Smooth muscle cell (in vitro differentiated cells): ENCODE data around the gene NRP1. TPM values are rescaled to one million over a fixed set of nuclear protein-coding genes. Genes with fewer than 3 reads are reported as not detected.
A peak's percentile ranks its signal among the peaks of the same experiment; 100 is the strongest.

Experiments
- DNase-seq: peaks from one replicate; lab custom pipeline; 2025; ENCODE audit not compliant: unreplicated experiment; lab: John Stamatoyannopoulos, UW
- H2AFZ ChIP-seq: fragments of 200-600 bp; sonication (generic); 2 replicates; pipeline ENCODE4 v1.6.0; 2016; ENCODE audit warnings: antibody characterized with exemption, low read depth, mild to moderate bottlenecking
- H3F3A ChIP-seq: fragments of 200-600 bp; sonication (generic); 2 replicates; pipeline ENCODE4 v1.6.0; 2017; ENCODE audit warnings: antibody characterized with exemption, low read depth
- H3K27ac ChIP-seq: fragments of 200-600 bp; sonication (generic); 2 replicates; pipeline ENCODE4 v1.5.1; 2016; ENCODE audit warnings: low read depth, mild to moderate bottlenecking
- H3K27me3 ChIP-seq: fragments of 200-600 bp; sonication (generic); 2 replicates; pipeline ENCODE4 v1.6.1; 2016; ENCODE audit warnings: low read depth, mild to moderate bottlenecking
- H3K36me3 ChIP-seq: fragments of 200-600 bp; sonication (generic); 2 replicates; pipeline ENCODE4 v1.5.1; 2016; ENCODE audit warnings: low read depth
- H3K4me1 ChIP-seq: fragments of 200-600 bp; sonication (generic); 2 replicates; pipeline ENCODE4 v1.5.1; 2016; ENCODE audit warnings: low read depth
- H3K4me2 ChIP-seq: fragments of 200-600 bp; sonication (generic); 2 replicates; pipeline ENCODE4 v1.6.0; 2016; ENCODE audit warnings: mild to moderate bottlenecking
- H3K4me3 ChIP-seq: fragments of 200-600 bp; sonication (generic); 2 replicates; pipeline ENCODE4 v1.5.1; 2016; ENCODE audit warnings: mild to moderate bottlenecking
- H3K79me2 ChIP-seq: fragments of 200-600 bp; sonication (generic); 2 replicates; pipeline ENCODE4 v1.6.0; 2016; ENCODE audit warnings: low read depth, mild to moderate bottlenecking
- H3K9ac ChIP-seq: fragments of 200-600 bp; sonication (generic); 2 replicates; pipeline ENCODE4 v1.6.0; 2016; ENCODE audit warnings: low read depth
- H3K9me3 ChIP-seq: fragments of 200-600 bp; sonication (generic); replicated peaks from 2 replicates; pipeline ENCODE4 v1.5.1; 2016; ENCODE audit warnings: low read depth
- H4K20me1 ChIP-seq: fragments of 200-600 bp; sonication (generic); 2 replicates; pipeline ENCODE4 v1.6.0; 2016; ENCODE audit warnings: low read depth
- CTCF ChIP-seq: fragments of 200-600 bp; sonication (generic); IDR thresholded peaks from 2 replicates; pipeline ENCODE4 v1.5.1; 2017; ENCODE audit warnings: borderline replicate concordance, mild to moderate bottlenecking, antibody characterized with exemption; ENCODE audit not compliant: insufficient read depth, poor library complexity, severe bottlenecking
- WGBS: methylation state at CpG from one replicate; pipeline ENCODE4 v1.1.7; 2016; ENCODE audit warnings: low lambda C conversion rate; 5-methylcytosine and 5-hydroxymethylcytosine counted together
- polyA plus RNA-seq: library from polyadenylated mRNA; unstranded; fragments of >200 nt; fragmentation: Nextera tagmentation; extraction: Ambion mirVana; gene quantifications from 2 replicates; pipeline ENCODE4 v1.2.1, GENCODE V29; 2016
- total RNA-seq: library from RNA; depleted of rRNA; stranded (reverse); fragments of >200 nt; gene quantifications from 2 replicates; pipeline ENCODE4 v1.2.3, GENCODE V29; 2014

NRP1 gene
- total and polyA plus RNA-seq, 2 experiments from 2014 or later: 74.8 to 80.4 TPM

GRCh38 chr10:33306126-33306525 lies 28.3 kb downstream of the NRP1 start:
- DNase-seq: no peak
- 29% methylated on average over 5 of the region's 5 CpGs for WGBS
- H3K27ac ChIP-seq: peak overlapping the region; percentile 71
- H3K27me3 ChIP-seq: no peaks in the 10 kb centered on the region
- no peak overlapping the region for H2AFZ ChIP-seq
- no peaks in the 10 kb centered on the region for H3K9me3 ChIP-seq
- peaks cover 14% of the 10 kb centered on the region for H4K20me1 ChIP-seq
- H3K4me3 ChIP-seq: no peak overlapping the region
- peak overlapping the region; percentile 11 for H3K9ac ChIP-seq
- H3K4me1 ChIP-seq: peaks cover 14% of the 10 kb centered on the region
- H3K36me3 ChIP-seq: no peaks in the 10 kb centered on the region
- no peak for TF ChIP-seq CTCF
- peak overlapping the region; percentile 50 for H3K4me2 ChIP-seq
- H3F3A ChIP-seq: peaks cover 31% of the 10 kb centered on the region
- H3K79me2 ChIP-seq: peaks cover 91% of the 10 kb centered on the region

DNA sequence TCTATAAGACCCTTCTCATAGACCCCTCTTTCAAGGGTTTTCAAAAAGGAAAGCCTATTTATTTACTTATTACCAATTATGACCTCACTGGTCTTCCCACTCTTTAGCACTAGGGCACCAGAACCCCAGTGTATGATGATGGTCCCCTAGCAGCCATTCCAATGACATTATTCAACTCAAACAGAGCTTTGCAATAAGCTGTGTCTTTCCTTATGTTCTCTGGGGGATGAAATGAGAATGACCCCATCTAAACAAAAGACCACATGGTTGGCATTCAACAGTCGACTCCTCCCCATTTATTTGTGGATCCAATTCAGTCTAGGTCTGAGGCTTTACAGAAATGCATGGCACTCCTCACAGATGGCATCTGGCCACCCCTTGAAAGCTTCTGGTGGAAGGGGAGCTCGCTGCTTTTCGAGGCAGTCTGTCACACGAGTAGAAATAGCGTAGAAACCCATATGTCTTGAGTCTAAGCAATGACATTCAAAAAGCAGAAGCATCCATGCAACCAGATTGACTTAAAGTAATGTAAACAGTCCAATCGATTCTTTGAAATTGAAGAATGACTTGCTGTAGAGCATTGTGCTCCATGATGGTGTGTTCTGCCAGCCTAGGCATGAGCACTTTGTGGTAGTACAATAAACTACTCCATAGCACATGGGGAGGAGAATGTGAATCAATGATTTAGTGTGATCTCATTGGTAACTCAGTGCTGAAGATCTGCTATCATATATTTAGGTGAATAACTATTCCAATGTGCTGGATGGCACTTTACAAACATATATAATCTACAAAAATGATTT lies 29.8 kb downstream of the NRP1 start:
- Histone ChIP-seq H3K79me2 (peaks cover 93% of the 10 kb centered on the region), H3K4me3 (no peak overlapping the region), H2AFZ (no peak overlapping the region), H3K36me3 (no peaks in the 10 kb centered on the region), H3K4me2 (peak overlapping the region; percentile 36), H3K9me3 (no peaks in the 10 kb centered on the region), H3K4me1 (peaks cover 14% of the 10 kb centered on the region), H4K20me1 (peaks cover 17% of the 10 kb centered on the region), H3F3A (peaks cover 28% of the 10 kb centered on the region), H3K9ac (no peak overlapping the region), H3K27ac (peak overlapping the region; percentile 42), H3K27me3 (no peaks in the 10 kb centered on the region)
- 98% methylated on average over 6 of the region's 6 CpGs for WGBS
- no peak for TF ChIP-seq CTCF
- no peak for DNase-seq

DNA sequence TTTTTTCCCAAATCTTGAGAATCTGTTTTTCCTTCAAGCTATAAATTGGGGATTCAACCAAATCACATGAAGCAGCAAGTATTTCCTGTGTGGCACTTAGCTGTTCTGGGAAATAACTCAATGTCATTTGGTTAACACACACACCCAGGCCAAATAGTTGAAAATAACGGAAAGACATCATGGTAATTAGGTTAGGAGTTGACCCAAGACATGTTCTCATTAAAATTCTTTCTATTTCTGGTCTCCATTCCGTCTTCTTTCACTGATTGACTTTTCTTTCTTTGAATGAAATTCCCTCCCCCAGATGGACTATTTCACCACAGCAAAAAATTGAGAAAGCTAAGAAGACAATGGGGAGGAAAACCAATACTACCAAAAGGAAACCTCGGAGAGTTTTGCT lies 30.5 kb downstream of the NRP1 start:
- WGBS: 69% methylated on average over 3 of the region's 3 CpGs
- H3K79me2 ChIP-seq: peaks cover 93% of the 10 kb centered on the region
- peak overlapping the region; percentile 42 for H3K27ac ChIP-seq
- H4K20me1 ChIP-seq: peaks cover 22% of the 10 kb centered on the region
- no peak for DNase-seq
- H3F3A ChIP-seq: peaks cover 28% of the 10 kb centered on the region
- no peaks in the 10 kb centered on the region for H3K9me3 ChIP-seq
- peaks cover 14% of the 10 kb centered on the region for H3K4me1 ChIP-seq
- peak overlapping the region; percentile 36 for H3K4me2 ChIP-seq
- H2AFZ ChIP-seq: no peak overlapping the region
- H3K4me3 ChIP-seq: no peak overlapping the region
- no peaks in the 10 kb centered on the region for H3K36me3 ChIP-seq
- H3K27me3 ChIP-seq: no peaks in the 10 kb centered on the region
- no peak for TF ChIP-seq CTCF
- H3K9ac ChIP-seq: no peak overlapping the region
